HepG2 (cell line): ENCODE data around the gene FABP1. TPM values are rescaled to one million over a fixed set of nuclear protein-coding genes. Genes with fewer than 3 reads are reported as not detected.

Experiments used
- AHR ChIP-seq: IDR thresholded peaks from 2 replicates; pipeline ENCODE4 v1.6.1; 2018; ENCODE audit warnings: missing genetic modification reagents, missing compliant biosample characterization
- GATAD1 ChIP-seq: IDR thresholded peaks from 2 replicates; pipeline ENCODE4 v1.6.1; 2016; ENCODE audit warnings: missing genetic modification reagents, missing compliant biosample characterization
- HOXA5 ChIP-seq: sonication (generic); formaldehyde crosslinking; IDR thresholded peaks from 2 replicates; pipeline ENCODE4 v1.4.0; 2020; ENCODE audit warnings: missing genetic modification reagents
- KLF12 ChIP-seq: sonication (generic); formaldehyde crosslinking; IDR thresholded peaks from 2 replicates; pipeline ENCODE4 v1.4.0; 2020; ENCODE audit warnings: missing genetic modification reagents, borderline replicate concordance
- KMT2B ChIP-seq: IDR thresholded peaks from 2 replicates; pipeline ENCODE4 v1.6.1; 2016; ENCODE audit warnings: missing genetic modification reagents, missing compliant biosample characterization
- MAF1 ChIP-seq: sonication (generic); formaldehyde crosslinking; IDR thresholded peaks from 2 replicates; pipeline ENCODE4 v1.5.0; 2020; ENCODE audit warnings: missing genetic modification reagents, borderline replicate concordance
- MAX ChIP-seq: IDR thresholded peaks from 2 replicates; pipeline ENCODE4 v1.6.1; 2012; ENCODE audit warnings: inconsistent platforms
- PHF20 ChIP-seq: sonication (generic); formaldehyde crosslinking; IDR thresholded peaks from 2 replicates; pipeline ENCODE4 v1.5.0; 2020; ENCODE audit warnings: mild to moderate bottlenecking, missing genetic modification reagents
- PRMT3 ChIP-seq: sonication (generic); formaldehyde crosslinking; IDR thresholded peaks from 2 replicates; pipeline ENCODE4 v1.8.1; 2022; ENCODE audit warnings: low read depth, mild to moderate bottlenecking, moderate library complexity, missing genetic modification reagents, borderline replicate concordance
- RBM39 ChIP-seq: fragments of 200-400 bp; formaldehyde crosslinking; IDR thresholded peaks from one replicate; pipeline ENCODE4 v1.6.1; 2018; ENCODE audit warnings: antibody characterized with exemption, mild to moderate bottlenecking, low read depth, low read length; ENCODE audit not compliant: poor library complexity, severe bottlenecking
- SETDB1 ChIP-seq: sonication (generic); formaldehyde crosslinking; IDR thresholded peaks from 2 replicates; pipeline ENCODE4 v1.5.1; 2020; ENCODE audit warnings: missing genetic modification reagents, mild to moderate bottlenecking, borderline replicate concordance
- SNRNP70 ChIP-seq: fragments of 200-400 bp; formaldehyde crosslinking; IDR thresholded peaks from 2 replicates; pipeline ENCODE4 v1.6.1; 2017; ENCODE audit warnings: mild to moderate bottlenecking, low read depth, low read length, moderate library complexity
- SP1 ChIP-seq, 2 experiments: fragments of 450-650 bp in 1 of 2; sonication (generic) in 1 of 2; formaldehyde crosslinking in 1 of 2; IDR thresholded peaks; 2 replicates each; pipeline versions ENCODE4 v1.4.0 to v1.6.1; 2016 to 2020; ENCODE audit warnings: missing genetic modification reagents in 1 of 2
- THAP11 ChIP-seq: IDR thresholded peaks from 2 replicates; pipeline ENCODE4 v1.6.1; 2016; ENCODE audit warnings: missing biosample characterization, missing genetic modification reagents
- THAP9 ChIP-seq: sonication (generic); formaldehyde crosslinking; IDR thresholded peaks from 2 replicates; pipeline ENCODE4; 2020; ENCODE audit warnings: missing genetic modification reagents, mild to moderate bottlenecking, borderline replicate concordance
- U2AF2 ChIP-seq: fragments of 200-400 bp; formaldehyde crosslinking; IDR thresholded peaks from 2 replicates; pipeline ENCODE4 v1.6.1; 2017; ENCODE audit warnings: low read depth, mild to moderate bottlenecking, low read length
- UBTF ChIP-seq: sonication (generic); formaldehyde crosslinking; IDR thresholded peaks from 2 replicates; pipeline ENCODE4 v1.4.0; 2020; ENCODE audit warnings: mild to moderate bottlenecking, missing genetic modification reagents
- ZNF224 ChIP-seq: sonication (generic); formaldehyde crosslinking; IDR thresholded peaks from 2 replicates; pipeline ENCODE4 v1.5.0; 2020; ENCODE audit warnings: mild to moderate bottlenecking, missing genetic modification reagents
- ZNF275 ChIP-seq: sonication (generic); formaldehyde crosslinking; IDR thresholded peaks from 2 replicates; pipeline ENCODE4 v1.8.0; 2022; ENCODE audit warnings: missing genetic modification reagents, mild to moderate bottlenecking, inconsistent platforms, borderline replicate concordance
- ZNF484 ChIP-seq: sonication (generic); formaldehyde crosslinking; IDR thresholded peaks from 2 replicates; pipeline ENCODE4 v1.5.1; 2020; ENCODE audit warnings: mild to moderate bottlenecking, low read depth, missing genetic modification reagents, borderline replicate concordance
- ZNF570 ChIP-seq: sonication (generic); formaldehyde crosslinking; IDR thresholded peaks from 2 replicates; pipeline ENCODE4 v1.4.0; 2020; ENCODE audit warnings: mild to moderate bottlenecking, missing genetic modification reagents, borderline replicate concordance
- ZNF678 ChIP-seq: sonication (generic); formaldehyde crosslinking; IDR thresholded peaks from 2 replicates; pipeline ENCODE4 v1.4.0; 2020; ENCODE audit warnings: mild to moderate bottlenecking, missing genetic modification reagents
- ZNF775 ChIP-seq: sonication (generic); formaldehyde crosslinking; IDR thresholded peaks from 2 replicates; pipeline ENCODE4 v1.4.0; 2020; ENCODE audit warnings: missing genetic modification reagents, mild to moderate bottlenecking, moderate library complexity, borderline replicate concordance
- ZNF816 ChIP-seq: sonication (generic); formaldehyde crosslinking; IDR thresholded peaks from 2 replicates; pipeline ENCODE4 v1.8.0; 2022; ENCODE audit warnings: missing genetic modification reagents, mild to moderate bottlenecking, borderline replicate concordance
- polyA plus RNA-seq, 8 experiments: library from polyadenylated mRNA; depleted of rRNA in 3 of 8; stranded (reverse) in 7 of 8; unstranded in 1 of 8; fragments of >200 nt; fragmentation: Illumina TruSeq in 4 of 8; extraction: Trizol in 4 of 8; gene quantifications; 2 replicates each; pipeline versions ENCODE4 v1.2.1 to v1.2.3, GENCODE V29; 2011 to 2016; ENCODE audit warnings: low read depth in 4 of 8, missing spikeins in 1 of 8, mixed read lengths in 1 of 8; ENCODE audit not compliant: insufficient read depth in 1 of 8
- total RNA-seq, 5 experiments: library from RNA; depleted of rRNA; stranded (reverse); fragments of >200 nt; fragmentation: Illumina TruSeq; extraction: Trizol; gene quantifications; 2 replicates each; pipeline ENCODE4 v1.2.3, GENCODE V29; 2016; ENCODE audit warnings: low read depth in 1 of 5
- TF ChIP-seq, protein P1 (sequence below): sonication (generic); formaldehyde crosslinking; IDR thresholded peaks from 2 replicates; pipeline ENCODE4 v1.4.0; 2020; ENCODE audit warnings: missing genetic modification reagents

Gene FABP1
- total and polyA plus RNA-seq, 2 of the 13 experiments (the other 11 are each of a cell fraction or from before 2014, with no cell fraction given): 644 to 1,608 TPM

- TF ChIP-seq SETDB1 (CRISPR knock-in tag) (no peak), AHR (CRISPR knock-in tag) (no peak), HOXA5 (CRISPR knock-in tag) (peak; percentile 82; the same call in 1 of the 2 replicates), ZNF775 (peak; percentile 25; the same call in 1 of the 2 replicates), THAP11 (CRISPR knock-in tag) (no peak), PRMT3 (CRISPR knock-in tag) (0 out of 2 replicates have a peak, but pooled peaks have one; percentile 64), ZNF224 (CRISPR knock-in tag) (0 out of 2 replicates have a peak, but pooled peaks have one; percentile 18), ZNF678 (CRISPR knock-in tag) (peak; percentile 64; the same call in 1 of the 2 replicates), ZNF570 (CRISPR knock-in tag) (0 out of 2 replicates have a peak, but pooled peaks have one; percentile 70), GATAD1 (CRISPR knock-in tag) (no peak), MAF1 (CRISPR knock-in tag) (peak; percentile 87; the same call in 1 of the 2 replicates), KLF12 (CRISPR knock-in tag) (0 out of 2 replicates have a peak, but pooled peaks have one; percentile 84), MAX (no peak), ZNF484 (no peak), KMT2B (CRISPR knock-in tag) (no peak), THAP9 (CRISPR knock-in tag) (no peak), ZNF275 (CRISPR knock-in tag) (no peak), RBM39 (no peak), ZNF816 (no peak), SP1 (IDR thresholded peaks at IDR 0.05) (no peak), SP1 (CRISPR knock-in tag; IDR thresholded peaks at IDR 0.05) (0 out of 2 replicates have a peak, but pooled peaks have one; percentile 1), PHF20 (CRISPR knock-in tag) (no peak), UBTF (CRISPR knock-in tag) (no peak), U2AF2 (no peak), SNRNP70 (no peak)
- TF ChIP-seq, protein P1, sequence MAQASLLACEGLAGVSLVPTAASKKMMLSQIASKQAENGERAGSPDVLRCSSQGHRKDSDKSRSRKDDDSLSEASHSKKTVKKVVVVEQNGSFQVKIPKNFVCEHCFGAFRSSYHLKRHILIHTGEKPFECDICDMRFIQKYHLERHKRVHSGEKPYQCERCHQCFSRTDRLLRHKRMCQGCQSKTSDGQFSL (CRISPR knock-in tag): peak; percentile 76
Measured at GRCh38 chr2:88127638-88127887, 299 bp downstream of the FABP1 start (continued).
